GM21717 (cell line): ENCODE data around the gene HOOK1.

Experiments
- ATAC-seq: cut with Tn5 transposase; IDR thresholded peaks from one replicate; pipeline ENCODE4 v1.9.1; 2021; ENCODE audit warnings: mild to moderate bottlenecking, moderate library complexity; ENCODE audit not compliant: unreplicated experiment

Gene HOOK1

GRCh38 chr1:59814901-59815825, at the start of gene HOOK1:
Gene HOOK1, plus strand, starts transcription at chr1:59814949. Its CDS starts 169 bp downstream, at chr1:59815118.
- ATAC-seq: no peak

- ATAC-seq: no peak
Observed at GRCh38 chr1:59765011-59765730, 49.6 kb upstream of the HOOK1 start.

GRCh38 chr1:59766227-59766855, 48.4 kb upstream of the HOOK1 start:
- ATAC-seq: no peak

GRCh38 chr1:59767119-59767518, 47.6 kb upstream of the HOOK1 start:
- no peak for ATAC-seq

DNA sequence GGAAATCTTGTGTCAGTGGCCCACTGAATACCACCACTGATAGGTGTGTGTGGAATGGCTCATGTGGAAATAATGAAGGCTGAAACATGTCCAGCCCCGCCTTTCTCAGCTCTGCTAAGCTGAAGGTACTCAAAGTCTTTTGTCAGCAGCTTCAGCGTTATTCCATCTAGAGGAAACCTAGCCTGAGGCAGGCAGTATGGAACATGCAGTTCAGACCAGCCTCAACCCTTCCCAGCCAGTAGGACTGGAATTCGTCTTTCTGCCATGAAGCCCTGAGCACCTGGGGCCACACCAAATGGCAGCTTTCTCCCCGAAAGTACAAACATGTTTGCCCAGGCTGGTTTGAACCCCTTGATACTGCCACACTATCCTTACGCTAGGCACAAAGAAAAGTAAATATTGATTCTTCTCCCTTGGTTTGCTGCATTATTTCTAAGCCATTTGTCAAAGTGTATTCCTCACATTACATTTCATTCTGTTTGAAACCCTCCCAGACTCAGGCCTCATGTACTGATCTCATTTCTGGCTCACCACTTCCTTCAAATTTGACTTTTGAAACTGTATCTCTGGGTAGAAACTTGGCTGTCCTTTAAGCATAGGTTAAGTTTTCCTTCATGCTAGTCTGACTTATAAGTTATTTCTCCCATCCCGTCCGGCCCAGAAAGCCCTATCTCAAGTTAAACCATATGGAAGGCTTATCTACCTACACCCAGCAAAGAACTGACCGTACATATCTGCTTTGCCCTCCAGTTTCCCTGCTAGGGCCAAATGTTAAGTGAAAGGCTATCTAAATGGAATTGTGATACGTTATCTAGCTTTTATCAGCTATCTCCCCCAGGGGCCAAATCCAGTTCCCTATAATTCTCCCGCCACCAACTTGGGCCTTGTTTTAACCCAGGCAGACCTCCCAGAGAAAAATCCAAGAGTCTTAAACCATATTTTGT, 45.7 kb upstream of the HOOK1 start:
- ATAC-seq: no peak

DNA sequence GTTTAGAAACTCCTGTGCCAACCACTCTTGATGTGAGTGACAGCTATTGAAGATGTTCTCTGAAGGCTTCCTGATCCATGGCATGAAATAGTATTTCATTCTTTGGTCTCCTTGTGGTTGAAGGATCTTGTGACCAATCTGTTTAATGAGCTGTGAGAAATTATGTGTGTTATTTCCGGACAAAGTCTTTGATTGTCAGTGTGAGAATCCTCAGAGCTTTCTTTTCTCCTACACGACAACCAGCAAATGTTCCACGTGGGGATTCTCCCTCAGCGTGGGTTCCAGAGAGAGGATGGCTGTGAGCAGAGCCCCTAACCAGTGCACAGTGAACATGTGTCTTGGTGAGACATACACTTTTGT, 45.0 kb upstream of the HOOK1 start:
- ATAC-seq: no peak

- no peak for ATAC-seq
Observed at GRCh38 chr1:59771361-59771760, 43.4 kb upstream of the HOOK1 start.

- no peak for ATAC-seq
Observed at GRCh38 chr1:59775480-59775879, 39.3 kb upstream of the HOOK1 start.

GRCh38 chr1:59776960-59777852, 37.5 kb upstream of the HOOK1 start:
- ATAC-seq: no peak

DNA sequence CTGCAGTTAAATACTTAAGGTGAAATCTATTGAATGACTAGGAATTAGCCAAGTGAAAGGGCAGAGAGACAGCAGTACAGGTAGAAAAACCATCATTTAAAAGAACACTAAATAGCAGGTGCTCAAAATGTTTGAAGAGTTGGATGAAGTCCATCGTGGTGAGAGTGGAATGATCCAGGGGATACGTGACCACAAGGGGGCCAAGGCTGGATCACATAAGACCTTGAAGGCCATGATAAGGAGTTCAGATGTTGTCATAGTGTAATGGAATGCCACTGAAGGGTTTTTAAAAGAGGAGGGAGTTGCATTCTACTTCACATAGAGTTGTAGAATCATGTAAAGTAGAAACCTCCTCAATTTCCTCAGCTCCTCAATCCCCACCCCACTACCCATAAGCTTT, 34.8 kb upstream of the HOOK1 start:
- no peak for ATAC-seq

GRCh38 chr1:59788825-59789224, 25.9 kb upstream of the HOOK1 start:
- no peak for ATAC-seq

- no peak for ATAC-seq
Observed at GRCh38 chr1:59798600-59798999, 16.1 kb upstream of the HOOK1 start.

DNA sequence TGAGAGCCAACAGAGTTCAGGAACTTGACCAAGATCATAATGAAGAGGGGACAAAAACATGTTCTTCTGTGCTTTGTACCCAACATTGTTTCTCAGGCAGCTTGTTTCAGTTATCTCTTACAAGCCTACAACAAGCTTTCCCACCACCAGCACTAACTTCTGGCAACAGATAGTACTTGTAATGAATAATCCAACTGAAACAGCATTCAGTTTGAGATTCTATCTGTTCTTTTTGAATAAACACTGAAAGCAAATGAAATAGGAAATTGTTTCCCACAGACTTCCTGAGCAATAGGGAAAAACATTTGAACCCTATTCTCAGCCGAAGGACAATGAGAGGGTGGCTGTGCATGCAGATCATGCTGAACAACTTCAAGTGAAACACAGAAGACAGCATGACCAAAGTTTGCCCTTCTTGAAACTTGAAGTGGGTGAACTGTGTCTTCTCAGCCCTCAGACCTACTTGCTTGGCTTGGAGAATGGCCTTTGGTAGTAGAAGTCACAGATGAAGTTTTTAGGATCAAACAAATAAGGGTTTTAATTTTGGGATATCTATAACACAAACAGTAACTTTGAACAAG, 11.2 kb upstream of the HOOK1 start:
- no peak for ATAC-seq

DNA sequence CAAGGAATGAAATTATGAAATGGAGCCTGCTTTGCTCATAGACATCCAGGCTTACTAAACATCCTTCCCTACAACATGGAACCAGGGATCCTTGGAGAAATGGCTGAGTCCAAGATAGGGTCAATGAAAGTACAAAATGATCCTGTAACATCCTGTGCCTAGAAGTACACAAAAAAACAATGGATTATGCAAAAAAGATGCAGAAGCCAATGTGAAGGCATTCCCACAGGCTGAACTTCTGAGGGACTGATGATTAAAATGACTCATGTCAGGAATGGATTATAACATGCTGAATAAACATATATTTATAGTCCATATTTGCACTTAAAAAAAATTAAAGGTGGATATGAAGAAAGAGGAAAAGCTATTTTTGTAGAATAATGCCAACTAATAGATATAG, 10.4 kb upstream of the HOOK1 start:
- ATAC-seq: no peak

DNA sequence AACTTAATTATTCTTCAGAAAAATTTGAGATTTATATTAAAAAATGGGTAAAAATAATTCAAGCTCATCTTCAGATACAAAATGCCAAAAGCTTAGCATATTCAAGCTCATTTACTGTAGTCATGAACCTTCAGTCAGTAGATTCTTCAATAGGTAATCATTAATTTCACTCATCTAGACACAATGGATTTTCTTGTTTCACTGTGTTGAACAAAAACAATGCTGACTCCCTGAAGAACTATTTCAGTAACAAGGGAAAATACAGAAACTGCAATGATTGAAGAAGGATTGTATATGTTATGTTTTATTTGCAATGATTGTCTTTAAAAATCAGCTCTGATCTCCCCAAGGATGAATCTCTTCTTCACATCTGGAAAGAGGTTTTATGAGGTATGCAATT, 9.2 kb upstream of the HOOK1 start:
- no peak for ATAC-seq

DNA sequence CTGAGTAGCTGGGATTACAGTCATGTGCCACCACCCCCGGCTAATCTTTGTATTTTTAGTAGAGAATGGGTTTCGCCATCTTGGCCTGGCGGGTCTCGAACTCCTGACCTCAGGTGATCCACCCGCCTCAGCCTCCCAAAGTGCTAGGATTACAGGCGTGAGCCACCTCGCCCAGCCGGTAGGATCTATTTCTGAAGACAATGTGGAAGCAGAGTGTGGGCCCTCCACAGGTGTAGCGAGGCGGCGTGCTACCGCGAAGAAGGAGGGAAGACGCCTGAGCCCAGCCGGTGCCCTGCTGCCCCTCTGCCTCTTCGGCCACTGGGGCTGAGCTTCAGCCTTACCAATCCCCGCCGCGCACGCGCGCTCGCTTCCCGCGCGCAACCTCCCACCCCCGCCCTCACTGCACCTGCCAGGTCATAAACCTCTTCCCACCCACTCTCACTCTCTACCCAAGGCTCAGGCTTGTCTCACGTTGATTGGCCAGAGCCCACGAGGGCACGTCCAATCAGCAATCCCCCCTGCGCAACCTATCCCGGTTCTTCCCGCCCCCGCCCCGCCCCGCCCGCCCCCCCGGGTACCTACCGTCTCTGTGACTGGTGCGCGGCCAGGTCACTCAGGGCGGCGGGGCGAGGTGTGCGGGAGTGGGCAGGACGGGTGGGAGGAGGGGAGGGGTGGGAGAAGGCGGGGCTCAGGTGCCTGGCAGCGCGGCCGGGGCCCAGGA, 409 bp upstream of the HOOK1 start:
- no peak for ATAC-seq

- ATAC-seq: no peak
Observed at GRCh38 chr1:59815892-59816291, 1.1 kb downstream of the HOOK1 start.

GRCh38 chr1:59816318-59816878, 1.6 kb downstream of the HOOK1 start:
- no peak for ATAC-seq
